Activated CD4-positive, alpha-beta T cell treated with anti-CD3 and anti-CD28 coated beads, Interleukin-2, amount 50 U/mL, for 24 hours (primary cell): ENCODE measurements around the gene EXT2.

Source experiments
- DNase-seq, 2 donors: peaks; one replicate each; pipeline ENCODE4 v3.0.0-alpha.2; 2020; ENCODE audit warnings: low read depth in 1 of 2, low spot score in 1 of 2

The EXT2 gene

DNA sequence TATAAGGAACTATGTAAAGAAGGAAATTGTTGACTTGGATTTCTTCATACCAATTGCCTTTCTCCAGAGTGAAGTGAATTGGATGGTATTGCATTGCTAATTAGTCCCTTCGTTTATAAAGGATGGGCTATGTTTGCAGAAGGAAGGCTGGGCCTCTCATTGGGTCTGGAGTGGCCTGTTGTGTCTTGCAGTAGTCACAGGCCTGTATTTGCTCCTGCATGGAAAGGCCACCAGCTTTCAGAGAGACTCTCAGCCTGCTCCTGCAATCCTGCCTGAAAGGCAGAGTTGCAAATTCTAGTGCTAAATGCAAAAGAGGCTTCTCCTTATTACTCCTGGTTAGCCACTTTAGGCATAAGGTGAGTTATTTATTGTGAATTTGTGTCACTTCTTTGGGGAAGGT is 103.8 kb downstream of the EXT2 start:
- DNase-seq: no peak

DNA sequence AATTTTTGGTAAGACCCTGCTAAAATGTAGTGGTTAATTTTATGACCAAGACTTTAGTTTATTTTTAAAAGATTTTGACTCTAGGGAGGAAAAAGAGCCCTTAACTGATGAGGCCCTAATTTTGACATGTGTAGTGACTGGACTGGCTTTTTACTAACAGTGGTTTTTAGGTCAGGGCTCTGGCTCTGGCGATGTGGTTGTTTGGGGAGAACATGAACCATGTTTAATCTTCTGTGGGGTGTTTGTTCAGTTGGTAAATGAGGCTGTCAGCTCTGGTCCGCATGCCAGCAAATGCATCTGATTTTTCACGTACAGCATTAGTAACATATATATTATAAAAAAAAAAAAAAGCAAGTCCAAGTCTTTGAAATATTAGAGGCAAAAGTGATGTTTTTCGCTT is 104.3 kb downstream of the EXT2 start:
- no peak for DNase-seq

DNA sequence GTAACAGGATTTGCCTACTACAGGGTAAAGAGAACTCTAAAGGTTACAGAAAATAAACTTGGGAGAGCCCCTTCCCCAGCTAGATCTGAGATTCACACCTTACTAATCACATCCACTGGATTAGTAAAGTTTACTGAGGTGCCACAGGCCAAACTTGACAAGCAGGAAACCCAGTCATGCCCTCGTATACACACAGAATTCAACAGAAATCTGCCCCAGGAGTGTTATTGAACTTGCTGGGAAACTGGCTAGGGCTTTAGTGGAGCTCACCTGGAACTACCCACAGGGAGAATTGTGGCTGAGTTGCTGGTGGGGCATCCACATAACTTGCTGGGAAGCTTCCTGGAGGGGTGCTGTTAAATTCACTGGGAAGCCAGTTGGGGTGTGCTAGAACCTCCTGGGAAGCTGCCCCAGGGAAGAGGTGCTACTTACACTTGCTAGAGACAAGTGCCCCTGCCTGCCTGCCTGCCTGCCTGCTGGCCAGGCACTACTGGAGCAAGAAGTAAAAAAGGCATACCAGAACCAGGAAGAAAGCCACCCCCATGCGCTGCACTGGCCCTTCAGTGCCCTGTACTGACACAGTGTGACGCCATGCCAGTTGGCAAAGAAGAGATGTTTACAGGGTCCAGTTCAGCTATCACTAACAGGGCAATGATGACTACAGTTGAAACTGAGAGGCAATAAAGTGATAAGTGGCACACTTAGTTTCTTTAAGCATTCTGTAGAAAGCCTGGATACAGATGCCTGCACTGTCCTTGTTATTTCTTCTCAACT is 108.0 kb downstream of the EXT2 start:
- DNase-seq: no peak

DNA sequence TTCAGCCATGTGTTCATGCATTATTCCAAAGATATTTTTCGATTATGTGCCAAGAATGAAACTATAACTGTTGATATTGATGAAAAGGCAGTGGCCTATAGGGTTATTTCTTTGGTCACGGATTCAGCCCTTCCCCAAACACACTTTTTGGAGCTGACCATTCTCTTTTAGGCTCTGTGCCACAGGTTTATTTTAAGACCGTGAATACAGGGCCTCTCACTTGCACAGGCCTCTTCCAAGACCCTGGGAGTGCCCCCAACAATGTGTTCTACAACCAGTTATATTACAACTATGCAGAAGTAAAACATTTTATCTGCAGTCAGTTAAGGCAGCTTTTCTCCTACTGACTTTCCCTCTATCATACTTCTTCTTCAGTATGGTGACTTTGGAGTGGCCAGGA is 109.9 kb downstream of the EXT2 start:
- no peak for DNase-seq

DNA sequence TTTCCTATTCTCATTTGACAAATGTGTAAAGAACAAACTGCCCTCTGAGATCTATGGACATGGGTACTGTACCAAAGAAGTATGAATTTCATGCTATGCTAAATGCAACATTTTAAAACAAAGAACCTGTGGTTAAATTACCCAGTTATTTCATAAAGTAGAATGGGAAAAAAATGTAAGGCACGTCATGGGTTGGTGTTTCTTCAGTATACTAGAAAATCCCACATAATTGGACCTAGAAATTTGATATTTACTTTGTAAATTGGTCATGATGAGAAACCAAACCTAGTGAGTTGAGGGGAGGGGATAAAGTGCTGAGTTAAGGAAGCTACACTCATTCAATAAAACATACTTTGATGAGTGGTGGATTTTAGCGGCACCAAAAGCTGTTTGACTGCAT is 110.4 kb downstream of the EXT2 start:
- no peak for DNase-seq

DNA sequence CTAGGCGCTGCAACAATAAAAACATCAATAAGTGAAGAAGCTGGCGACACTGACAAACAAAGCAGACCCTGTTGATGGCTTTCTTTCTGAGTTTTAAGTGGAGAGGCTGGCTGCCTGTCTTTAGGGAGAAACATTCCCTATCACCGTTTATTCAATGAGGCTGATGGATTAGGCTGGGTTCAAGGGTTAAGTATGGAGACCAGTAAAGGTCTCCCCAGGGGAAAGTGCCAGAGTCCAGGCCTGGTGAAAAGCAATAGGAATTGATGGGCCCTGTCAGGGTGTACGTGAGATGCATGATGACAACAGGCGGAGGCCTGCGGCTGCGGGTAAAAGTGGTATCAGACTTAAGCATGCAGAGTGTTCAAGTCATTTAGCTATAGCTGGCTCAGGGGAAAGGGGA is 111.8 kb downstream of the EXT2 start:
- DNase-seq: no peak

DNA sequence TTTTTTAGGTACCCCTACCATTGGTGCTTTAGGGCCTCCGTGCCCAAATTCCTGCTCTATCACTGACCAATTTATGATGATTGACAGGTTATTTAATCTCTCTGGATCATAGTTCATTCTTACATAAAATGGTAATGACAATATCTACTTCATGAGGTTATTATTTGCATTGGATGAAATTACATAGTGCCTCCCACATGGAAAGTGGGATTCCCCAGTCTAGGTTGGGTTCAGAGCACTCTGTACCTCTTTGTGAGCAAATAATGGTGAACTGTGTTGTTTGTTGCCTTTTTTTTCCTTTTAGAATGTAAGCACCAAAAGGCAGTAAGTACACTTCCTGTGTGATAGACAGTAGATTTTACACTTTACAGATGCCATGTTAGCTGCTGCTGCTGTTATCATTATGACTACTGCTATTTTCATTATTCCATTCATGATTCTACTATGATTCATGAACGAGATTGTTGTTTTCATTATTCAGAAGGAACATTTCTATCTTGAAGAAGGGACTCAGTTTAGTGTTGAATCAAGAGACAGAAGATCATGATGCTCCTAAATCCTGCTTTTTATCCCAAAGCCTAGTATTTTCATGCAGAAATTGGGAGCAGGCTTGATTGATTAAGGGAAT is 113.6 kb downstream of the EXT2 start:
- DNase-seq: no peak

DNA sequence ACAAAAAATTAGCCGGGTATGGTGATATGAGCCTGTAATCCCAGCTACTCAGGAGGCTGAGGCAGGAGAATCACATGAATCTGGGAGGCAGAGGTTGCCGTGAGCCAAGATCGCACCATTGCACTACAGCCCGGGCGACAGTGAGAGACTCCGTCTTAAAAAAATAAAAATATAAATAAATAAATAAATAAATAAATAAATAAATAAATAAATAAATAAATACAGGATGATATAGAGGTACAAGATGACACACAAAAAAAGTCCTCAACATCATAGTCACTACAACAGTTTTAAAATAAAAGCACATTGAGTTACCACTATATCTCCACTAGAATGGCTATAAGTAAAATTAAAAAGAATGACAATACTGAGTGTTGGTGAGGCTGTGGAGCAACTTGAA is 116.7 kb downstream of the EXT2 start:
- DNase-seq: no peak

DNA sequence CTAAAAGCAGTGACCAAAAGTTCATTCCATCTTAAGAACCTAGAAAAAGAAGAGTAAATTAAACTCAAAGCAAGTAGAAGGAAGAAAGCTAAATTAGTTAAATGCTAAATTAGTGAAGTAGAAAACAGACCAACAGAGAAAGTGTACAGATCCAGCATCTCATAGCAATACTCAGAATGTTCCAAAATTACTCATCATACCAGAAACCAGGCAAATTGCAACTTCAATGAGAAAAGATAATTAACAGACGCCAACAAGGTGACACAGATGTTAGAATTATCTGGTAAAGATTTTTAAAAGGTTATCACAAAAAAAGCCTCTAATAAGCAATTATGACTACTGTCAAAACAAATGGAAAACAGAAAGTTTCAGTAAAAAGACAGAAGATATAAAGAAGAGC is 117.7 kb downstream of the EXT2 start:
- no peak for DNase-seq

DNA sequence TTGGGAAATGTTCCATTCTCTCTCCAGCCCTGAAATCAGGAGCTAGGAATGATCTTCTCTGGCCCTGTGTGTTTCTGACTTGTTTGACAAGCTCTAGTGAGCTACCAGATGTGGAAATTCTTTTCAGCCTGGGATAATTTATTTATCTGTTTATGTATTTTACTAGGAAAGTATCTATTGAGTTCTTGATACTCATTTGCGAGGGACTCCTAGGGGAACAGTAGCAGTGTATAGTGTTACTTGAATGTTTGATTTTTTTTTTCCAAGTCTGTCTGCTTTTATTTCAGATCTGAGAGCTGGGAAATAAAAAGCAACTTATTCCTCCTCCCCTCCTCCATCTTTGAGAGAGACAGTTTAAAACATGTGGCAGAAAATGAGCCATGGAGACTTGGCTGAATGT is 122.0 kb downstream of the EXT2 start:
- DNase-seq: no peak

DNA sequence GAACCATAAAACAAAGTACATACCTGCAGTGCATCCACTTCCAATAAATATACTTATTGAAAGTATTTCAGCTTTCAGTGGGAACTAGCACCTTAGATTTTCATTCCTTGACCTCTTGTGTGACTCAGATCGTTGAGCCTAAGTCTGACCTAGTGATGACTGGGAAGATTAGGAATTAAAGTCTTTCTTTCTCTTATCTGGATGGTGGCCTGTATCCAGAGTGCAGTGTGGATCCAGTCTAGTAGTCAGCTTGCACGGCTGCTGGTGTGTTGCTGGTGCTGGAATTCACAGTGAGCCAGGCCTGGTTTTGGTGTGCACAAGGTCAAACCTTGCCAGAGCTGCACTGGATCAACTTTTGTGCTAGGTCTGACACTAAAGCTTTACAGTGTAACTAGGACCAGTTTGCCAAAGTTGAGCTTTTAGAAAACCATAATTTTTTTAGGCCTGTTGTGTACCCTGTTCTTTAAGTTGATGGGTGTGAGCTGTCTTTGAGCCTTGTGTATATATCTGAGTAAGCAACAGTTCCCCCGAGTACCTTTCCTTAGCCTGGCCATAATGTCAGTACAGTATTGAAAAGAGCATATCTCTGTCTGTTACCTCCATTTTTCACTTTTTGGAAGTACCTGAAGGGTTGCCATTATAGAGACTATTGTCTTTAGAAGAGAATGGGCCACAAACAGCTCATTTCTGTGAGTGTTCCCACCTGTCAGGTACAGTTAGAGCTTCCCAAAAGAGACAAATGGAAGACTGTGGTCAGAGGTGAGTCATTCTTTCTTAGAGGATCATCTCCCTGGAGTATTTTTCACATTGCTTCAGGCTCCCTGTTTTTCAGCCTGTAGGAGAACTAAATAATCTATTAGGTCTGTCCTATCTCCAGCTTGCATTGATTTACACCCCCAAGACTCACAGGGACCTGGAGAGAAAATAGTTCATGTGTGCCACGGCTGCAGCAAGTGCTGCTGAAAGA is 124.6 kb downstream of the EXT2 start:
- DNase-seq: no peak

DNA sequence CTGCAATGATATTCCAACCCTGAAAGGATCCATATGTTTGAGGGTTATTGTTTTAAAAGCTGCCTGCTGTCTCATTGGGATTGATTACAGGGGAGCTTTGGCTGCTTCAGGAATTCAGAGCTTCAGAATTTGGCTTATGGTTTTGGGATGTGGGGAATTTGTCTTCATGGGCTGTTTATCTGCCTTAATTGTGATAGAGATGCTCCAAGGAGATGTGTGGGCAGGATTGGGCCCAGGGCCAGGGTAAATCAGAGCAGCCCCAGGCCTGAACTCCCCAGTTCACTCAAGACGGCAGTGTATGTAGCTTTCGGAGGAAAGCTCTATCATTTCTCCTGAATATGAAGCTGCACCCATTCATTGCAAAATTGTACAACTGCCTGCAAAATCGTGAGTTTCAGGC is 126.0 kb downstream of the EXT2 start:
- DNase-seq: no peak

DNA sequence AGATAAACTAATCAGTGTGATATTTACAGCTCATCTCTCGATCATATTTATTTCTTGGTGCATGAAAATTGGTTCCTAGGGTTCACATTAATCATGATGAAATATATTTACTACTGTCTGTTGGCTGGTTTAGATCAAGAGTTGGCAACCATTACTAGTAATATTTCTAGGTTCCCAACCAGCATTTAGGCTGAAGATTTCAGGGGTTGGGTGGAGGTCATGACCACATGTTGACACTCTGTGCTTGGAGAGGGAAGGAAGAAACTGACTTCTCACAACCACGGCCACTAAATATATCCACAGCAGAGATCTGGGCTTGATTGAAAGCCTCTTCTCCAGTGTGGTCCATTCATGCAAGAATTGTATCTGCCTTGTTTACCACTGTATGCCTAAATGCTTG is 126.5 kb downstream of the EXT2 start:
- DNase-seq: no peak

DNA sequence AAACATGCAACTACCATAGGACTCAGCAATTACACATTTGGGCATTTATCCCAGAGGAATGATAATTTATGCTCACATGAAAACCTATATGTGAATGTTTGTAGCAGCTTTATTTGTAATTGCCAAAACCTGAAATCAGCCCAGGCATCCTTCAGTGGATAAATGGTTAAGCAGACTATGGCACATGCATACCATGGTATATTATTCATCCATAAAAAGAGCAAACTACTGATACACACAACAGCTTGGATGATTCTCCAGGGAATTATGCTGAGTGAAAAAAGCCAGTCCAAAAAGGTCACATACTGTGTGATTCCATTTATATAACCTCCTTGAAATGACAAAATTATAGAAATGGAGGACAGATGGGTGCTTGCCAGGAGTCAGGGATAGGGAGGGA is 127.8 kb downstream of the EXT2 start:
- no peak for DNase-seq

DNA sequence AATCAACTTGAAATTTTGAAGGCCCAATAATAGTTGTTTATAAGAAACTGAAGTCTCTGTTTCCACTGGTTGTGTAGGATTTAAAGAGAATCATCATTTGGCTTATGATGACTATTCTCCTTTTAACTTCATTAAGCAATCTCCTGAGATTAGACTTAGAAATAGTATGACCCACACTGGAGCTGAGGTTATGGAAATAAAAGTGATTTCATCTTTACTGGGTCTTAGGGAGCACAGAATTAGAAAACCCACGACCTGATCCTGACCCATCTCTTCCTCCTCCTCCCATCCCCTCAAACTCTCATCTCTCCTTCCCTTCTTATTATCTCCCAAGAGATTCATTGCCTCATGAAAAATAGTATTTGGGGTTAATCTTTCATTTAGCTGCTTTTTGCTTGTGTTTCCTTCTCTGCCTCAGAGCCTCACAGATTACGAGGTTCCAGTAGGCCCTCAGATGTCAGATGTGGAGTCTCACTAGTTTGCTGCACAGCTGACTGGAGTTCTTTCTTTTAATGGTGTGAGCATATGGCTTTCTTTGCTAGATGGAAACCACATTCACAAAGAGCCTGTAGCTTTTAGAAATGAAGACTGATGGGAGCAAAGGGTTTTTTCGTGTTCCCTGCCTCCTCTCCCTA is 129.5 kb downstream of the EXT2 start:
- no peak for DNase-seq

DNA sequence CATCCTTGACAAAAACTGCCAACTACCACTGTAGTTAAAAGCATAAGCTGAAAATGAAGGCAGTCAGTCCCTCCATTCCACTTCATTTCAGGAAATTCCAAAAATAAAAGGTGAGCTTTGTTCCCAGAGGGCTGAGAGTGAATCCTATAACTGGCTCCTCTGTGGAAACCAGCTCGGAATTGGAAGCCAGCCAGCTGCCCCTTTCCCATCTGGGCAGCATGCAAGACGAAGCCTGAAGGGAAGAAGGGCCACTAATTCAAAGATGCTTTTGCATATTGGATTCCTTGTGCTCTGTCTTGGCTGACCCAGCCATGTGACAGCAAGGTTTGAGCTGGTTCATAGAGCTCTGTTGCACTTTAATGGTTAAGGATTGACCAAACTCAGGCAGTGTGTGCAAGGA is 131.0 kb downstream of the EXT2 start:
- no peak for DNase-seq

DNA sequence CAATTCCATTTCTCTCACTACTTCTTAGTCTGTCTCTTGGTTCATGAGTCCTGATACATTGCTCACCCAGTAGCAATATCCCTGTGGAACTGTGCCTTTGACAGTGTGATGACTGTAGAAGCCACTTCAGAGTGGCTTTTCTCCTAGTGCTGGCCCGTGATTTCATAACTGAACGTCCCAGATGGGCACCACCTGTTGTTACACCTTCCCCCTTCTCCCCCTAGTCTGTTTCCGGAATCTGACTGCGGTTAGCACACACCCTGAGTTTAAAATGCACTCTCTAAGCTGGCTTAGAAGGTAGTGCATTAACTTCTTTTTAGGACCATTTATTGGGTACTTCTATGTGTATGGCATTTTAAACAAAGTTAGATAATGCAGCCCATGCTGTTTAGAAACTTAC is 131.5 kb downstream of the EXT2 start:
- no peak for DNase-seq

DNA sequence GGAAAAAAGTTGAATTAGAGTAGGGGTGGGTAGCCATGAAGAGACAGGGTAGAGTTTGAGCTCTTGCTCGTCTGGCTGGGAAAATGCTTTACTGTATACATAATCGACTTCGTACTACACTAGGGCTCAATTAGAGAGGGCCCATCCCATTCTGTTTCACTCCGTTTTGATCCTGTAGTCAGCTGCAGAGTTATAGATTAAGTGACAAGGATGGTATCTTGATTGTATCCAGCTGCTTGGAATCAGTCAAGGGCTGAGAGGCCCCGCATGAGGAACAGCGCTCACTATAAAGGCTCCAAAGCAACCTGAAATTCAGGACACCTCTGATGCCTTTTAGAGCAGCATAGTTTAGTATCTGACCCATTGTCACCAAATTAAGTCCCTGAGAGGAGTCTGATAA is 132.9 kb downstream of the EXT2 start:
- DNase-seq: no peak

DNA sequence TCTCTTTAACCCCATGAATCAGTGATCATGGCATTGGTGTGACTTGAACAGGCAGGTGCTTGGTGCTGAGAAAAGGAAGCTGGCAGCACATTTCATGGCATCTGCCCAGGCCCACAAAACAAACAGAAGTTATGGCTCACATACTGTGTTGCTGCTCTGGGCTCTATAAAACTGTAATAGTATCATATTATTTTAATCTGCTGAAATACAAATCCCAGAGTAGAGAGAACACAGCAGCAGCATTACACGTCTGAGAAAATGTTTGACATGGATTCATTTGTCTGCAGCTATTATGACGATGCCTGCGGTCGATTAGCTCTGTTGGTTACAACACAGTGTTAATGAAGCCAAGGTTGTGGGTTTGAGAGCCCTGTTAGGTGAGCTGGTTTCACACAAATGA is 133.6 kb downstream of the EXT2 start:
- no peak for DNase-seq

DNA sequence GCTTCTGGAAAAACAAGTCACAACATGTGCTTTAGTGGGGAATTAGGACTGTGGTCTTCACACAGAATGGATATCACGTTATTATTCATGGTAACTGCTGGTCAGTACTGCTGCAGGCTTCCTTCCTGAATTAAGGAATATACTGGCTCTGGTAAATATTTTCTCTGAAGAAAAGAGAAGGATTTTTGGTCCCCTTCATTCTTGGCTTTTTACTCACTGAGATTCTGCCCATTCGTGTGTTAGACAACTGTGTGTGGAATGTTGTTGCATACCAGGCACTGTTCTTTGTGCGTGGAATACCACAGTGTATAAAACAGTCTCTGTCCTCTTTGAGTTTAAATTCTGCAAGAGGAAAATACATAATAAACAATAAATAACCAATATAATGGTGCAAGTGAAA is 134.1 kb downstream of the EXT2 start:
- DNase-seq: no peak

DNA sequence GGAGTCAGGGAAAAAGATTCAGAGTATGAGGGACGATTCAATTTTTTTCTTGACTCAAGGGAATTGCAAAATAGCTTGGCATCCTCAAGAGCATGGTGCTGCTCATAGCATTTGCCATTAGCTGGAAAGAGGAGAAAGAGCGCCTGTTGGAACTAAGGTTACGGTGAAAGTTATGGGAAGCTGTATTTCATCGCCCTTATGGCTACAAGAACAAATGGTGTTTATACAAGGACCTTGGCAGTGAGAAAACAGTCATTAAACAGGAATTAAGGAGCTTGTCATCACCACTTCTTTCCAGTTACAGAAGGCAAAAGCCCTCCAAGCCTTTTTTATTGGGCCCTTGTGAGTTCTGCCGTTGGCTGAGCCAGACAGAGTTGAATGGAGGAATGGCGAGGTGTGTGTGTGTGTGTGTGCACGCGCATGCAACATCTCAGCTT is 140.3 kb downstream of the EXT2 start:
- DNase-seq: no peak
